Transverse colon (tissue), 3 donors: ENCODE measurements around the gene RIN2.

Experiments used
- EP300 ChIP-seq: sonication (generic); formaldehyde crosslinking; IDR thresholded peaks from one replicate; pipeline ENCODE4 v1.6.1; 2017; ENCODE audit warnings: antibody characterized with exemption, low read depth
- POLR2A ChIP-seq: fragments of 450-650 bp; IDR thresholded peaks from one replicate; pipeline ENCODE4 v1.6.1; 2016; ENCODE audit warnings: antibody characterized with exemption, mild to moderate bottlenecking, moderate library complexity
- TF ChIP-seq, protein P1 (sequence below), 5 experiments: fragments of 200-600 bp in 3 of 5; fragments of 450-650 bp in 2 of 5; sonication (generic) in 3 of 5; IDR thresholded peaks; 1 replicate in 2 of 5; 2 replicates in 3 of 5; pipeline ENCODE4 v1.5.1; 2016 to 2017; ENCODE audit warnings: antibody characterized with exemption in 5 of 5, inconsistent platforms in 3 of 5, mild to moderate bottlenecking in 2 of 5, moderate library complexity in 1 of 5

DNA sequence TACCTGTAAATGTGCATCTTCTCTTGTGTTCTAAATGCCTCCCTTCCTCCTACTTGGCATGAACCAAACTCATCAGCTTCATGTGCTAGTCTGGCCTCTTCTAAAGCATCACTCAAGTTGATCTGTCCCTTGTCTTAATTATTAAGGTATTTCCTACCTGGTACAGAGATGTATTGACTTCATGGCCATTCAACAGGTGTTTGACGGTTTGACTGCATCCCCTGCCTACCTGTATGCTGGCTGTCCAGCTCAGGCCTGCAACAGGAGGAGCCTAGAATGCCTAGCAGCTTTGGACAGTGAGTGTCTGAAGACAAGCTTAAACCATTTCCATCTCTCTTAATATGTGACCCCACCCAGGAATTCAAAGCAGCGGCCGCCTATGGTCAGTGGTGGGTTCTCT is 24.6 kb downstream of the RIN2 start:
- TF ChIP-seq POLR2A (no peak), EP300 (no peak)
- TF ChIP-seq, protein P1, sequence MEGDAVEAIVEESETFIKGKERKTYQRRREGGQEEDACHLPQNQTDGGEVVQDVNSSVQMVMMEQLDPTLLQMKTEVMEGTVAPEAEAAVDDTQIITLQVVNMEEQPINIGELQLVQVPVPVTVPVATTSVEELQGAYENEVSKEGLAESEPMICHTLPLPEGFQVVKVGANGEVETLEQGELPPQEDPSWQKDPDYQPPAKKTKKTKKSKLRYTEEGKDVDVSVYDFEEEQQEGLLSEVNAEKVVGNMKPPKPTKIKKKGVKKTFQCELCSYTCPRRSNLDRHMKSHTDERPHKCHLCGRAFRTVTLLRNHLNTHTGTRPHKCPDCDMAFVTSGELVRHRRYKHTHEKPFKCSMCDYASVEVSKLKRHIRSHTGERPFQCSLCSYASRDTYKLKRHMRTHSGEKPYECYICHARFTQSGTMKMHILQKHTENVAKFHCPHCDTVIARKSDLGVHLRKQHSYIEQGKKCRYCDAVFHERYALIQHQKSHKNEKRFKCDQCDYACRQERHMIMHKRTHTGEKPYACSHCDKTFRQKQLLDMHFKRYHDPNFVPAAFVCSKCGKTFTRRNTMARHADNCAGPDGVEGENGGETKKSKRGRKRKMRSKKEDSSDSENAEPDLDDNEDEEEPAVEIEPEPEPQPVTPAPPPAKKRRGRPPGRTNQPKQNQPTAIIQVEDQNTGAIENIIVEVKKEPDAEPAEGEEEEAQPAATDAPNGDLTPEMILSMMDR (IDR thresholded peaks at IDR 0.05) = no peak
